22Rv1 (cell line): ENCODE measurements around the gene MSX2.

Experiments used
- CTCF ChIP-seq: fragments of 450-650 bp; IDR thresholded peaks from 2 replicates; pipeline ENCODE4 v1.5.1; 2017; ENCODE audit warnings: mild to moderate bottlenecking
- ZFX ChIP-seq: fragments of 450-650 bp; IDR thresholded peaks from 2 replicates; pipeline ENCODE4 v1.6.1; 2017; ENCODE audit warnings: antibody characterized with exemption, borderline replicate concordance

GRCh38 chr5:174751154-174752000, 27.0 kb downstream of the MSX2 start:
- TF ChIP-seq CTCF, result no peak
- no peak for TF ChIP-seq ZFX
